OCI-LY7 (cell line): Measurements from ENCODE around the gene RAB17.

Source experiments
- EZH2phosphoT487 ChIP-seq: fragments of 200-600 bp; sonication (generic); IDR thresholded peaks from 2 replicates; pipeline ENCODE4 v1.6.1; 2018; ENCODE audit warnings: low read depth, borderline replicate concordance, mild to moderate bottlenecking, mixed run types, antibody characterized with exemption, low read length, moderate library complexity, mixed read lengths
- TF ChIP-seq, protein P1 (sequence below): fragments of 200-600 bp; sonication (generic); conservative IDR thresholded peaks from 2 replicates; pipeline ENCODE4 v1.5.1; 2014; ENCODE audit warnings: mild to moderate bottlenecking, antibody characterized with exemption, low read length, moderate library complexity, mixed read lengths

DNA sequence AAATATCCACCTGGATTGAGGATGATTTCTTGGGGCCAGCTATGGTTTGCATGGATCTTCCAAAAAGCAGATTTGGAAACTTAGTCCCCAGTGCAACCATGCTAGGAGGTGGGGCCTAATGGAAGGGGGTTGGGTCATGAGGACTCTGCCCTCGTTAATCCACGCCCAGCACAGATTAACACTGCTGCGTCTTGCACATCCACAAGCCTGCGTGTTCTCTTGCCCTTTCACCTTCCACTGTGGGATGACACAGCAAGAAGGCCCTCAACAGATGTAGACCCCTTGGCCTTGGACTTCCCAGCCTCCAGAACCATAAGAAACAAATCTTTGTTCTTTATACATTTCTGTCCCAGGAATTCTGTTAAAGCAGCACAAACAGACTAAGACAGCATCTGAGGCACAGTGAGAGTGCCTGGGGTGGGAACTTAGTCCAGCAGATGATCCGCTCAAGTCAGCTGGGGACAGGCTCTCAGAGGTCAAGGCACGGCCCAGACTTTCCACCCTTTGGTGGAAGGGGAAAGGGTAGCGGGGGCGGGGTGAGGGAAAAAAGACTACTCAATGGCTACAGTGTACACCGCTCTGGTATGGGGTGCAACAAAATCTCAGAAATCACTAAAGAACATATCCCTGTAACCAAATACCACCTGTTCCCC lies 2.4 kb downstream of the RAB17 start:
- TF ChIP-seq, protein P1, sequence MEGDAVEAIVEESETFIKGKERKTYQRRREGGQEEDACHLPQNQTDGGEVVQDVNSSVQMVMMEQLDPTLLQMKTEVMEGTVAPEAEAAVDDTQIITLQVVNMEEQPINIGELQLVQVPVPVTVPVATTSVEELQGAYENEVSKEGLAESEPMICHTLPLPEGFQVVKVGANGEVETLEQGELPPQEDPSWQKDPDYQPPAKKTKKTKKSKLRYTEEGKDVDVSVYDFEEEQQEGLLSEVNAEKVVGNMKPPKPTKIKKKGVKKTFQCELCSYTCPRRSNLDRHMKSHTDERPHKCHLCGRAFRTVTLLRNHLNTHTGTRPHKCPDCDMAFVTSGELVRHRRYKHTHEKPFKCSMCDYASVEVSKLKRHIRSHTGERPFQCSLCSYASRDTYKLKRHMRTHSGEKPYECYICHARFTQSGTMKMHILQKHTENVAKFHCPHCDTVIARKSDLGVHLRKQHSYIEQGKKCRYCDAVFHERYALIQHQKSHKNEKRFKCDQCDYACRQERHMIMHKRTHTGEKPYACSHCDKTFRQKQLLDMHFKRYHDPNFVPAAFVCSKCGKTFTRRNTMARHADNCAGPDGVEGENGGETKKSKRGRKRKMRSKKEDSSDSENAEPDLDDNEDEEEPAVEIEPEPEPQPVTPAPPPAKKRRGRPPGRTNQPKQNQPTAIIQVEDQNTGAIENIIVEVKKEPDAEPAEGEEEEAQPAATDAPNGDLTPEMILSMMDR, result no peak
- no peak for TF ChIP-seq EZH2phosphoT487
